PC-9 (cell line): ENCODE data around the gene SEC24B. TPM values are rescaled to one million over a fixed set of nuclear protein-coding genes. Genes with fewer than 3 reads are reported as not detected.
"Not testable (repeated sequence)": the region's sequence is repeated elsewhere in the genome, so short reads cannot be mapped to it uniquely, and the experiment has no call there.

Source experiments
- BruUV-seq: library from RNA; stranded (reverse); fragments of 400-500 nt; replicated peaks from 2 replicates; lab custom pipeline; 2021; lab: Mats Ljungman, UMichigan
- CTCF ChIA-PET: fragments of 300-600 bp; sonication (Branson Sonifier 250); formaldehyde crosslinking; loops from one replicate; lab custom pipeline; 2022; ENCODE audit warnings: antibody characterized with exemption; lab: Charles Lee
- POLR2A ChIA-PET: fragments of 300-600 bp; sonication (Branson Sonifier 250); formaldehyde crosslinking; loops from one replicate; lab custom pipeline; 2022; ENCODE audit warnings: antibody characterized with exemption; ENCODE audit not compliant: unreplicated experiment; lab: Charles Lee
- DNase-seq, 2 experiments: peaks; one replicate each; pipeline versions ENCODE4 v3.0.0 to v3.0.0-alpha.2; 2015 to 2022; ENCODE audit warnings: mixed read lengths in 1 of 2
- H2AFZ ChIP-seq: fragments of 200-600 bp; sonication (generic); 2 replicates; pipeline ENCODE4 v1.8.1; 2017; ENCODE audit warnings: antibody characterized with exemption
- H3F3A ChIP-seq: fragments of 200-600 bp; sonication (generic); 2 replicates; pipeline ENCODE4 v1.8.1; 2017; ENCODE audit warnings: antibody characterized with exemption, mild to moderate bottlenecking, low read depth; ENCODE audit not compliant: insufficient read depth
- H3K27ac ChIP-seq: fragments of 200-600 bp; sonication (generic); 2 replicates; pipeline ENCODE4 v1.6.1; 2016; ENCODE audit warnings: mixed run types
- H3K27me3 ChIP-seq: fragments of 200-600 bp; sonication (generic); 2 replicates; pipeline ENCODE4 v1.6.1; 2016; ENCODE audit warnings: low read depth, mixed run types; ENCODE audit not compliant: insufficient read depth
- H3K36me3 ChIP-seq: fragments of 200-600 bp; sonication (generic); 2 replicates; pipeline ENCODE4 v1.6.1; 2016; ENCODE audit warnings: low read depth, mixed run types
- H3K4me1 ChIP-seq: fragments of 200-600 bp; sonication (generic); replicated peaks from 2 replicates; pipeline ENCODE4 v1.6.1; 2016; ENCODE audit warnings: mixed run types; ENCODE audit not compliant: insufficient read depth
- H3K4me2 ChIP-seq: fragments of 200-600 bp; sonication (generic); 2 replicates; pipeline ENCODE4 v1.6.1; 2017; ENCODE audit warnings: mixed run types
- H3K4me3 ChIP-seq: fragments of 200-600 bp; sonication (generic); 2 replicates; pipeline ENCODE4 v1.6.1; 2016; ENCODE audit warnings: mixed run types
- H3K79me2 ChIP-seq: fragments of 200-600 bp; sonication (generic); 2 replicates; pipeline ENCODE4 v1.6.1; 2017; ENCODE audit warnings: low read depth, mixed run types
- H3K9me2 ChIP-seq: fragments of 200-600 bp; sonication (generic); 2 replicates; pipeline ENCODE4 v1.8.1; 2017; ENCODE audit warnings: mild to moderate bottlenecking; ENCODE audit not compliant: insufficient read depth
- H3K9me3 ChIP-seq: fragments of 200-600 bp; sonication (generic); 2 replicates; pipeline ENCODE4 v1.8.1; 2016; ENCODE audit warnings: low read depth; ENCODE audit not compliant: insufficient read depth
- H4K20me1 ChIP-seq: fragments of 200-600 bp; sonication (generic); 2 replicates; pipeline ENCODE4 v1.8.1; 2017; ENCODE audit not compliant: insufficient read depth
- EZH2 ChIP-seq: fragments of 200-600 bp; sonication (generic); IDR thresholded peaks from 2 replicates; pipeline ENCODE4 v1.8.0; 2017; ENCODE audit warnings: antibody characterized with exemption, low read depth
- intact Hi-C: fragments of 100-400 bp; cut with micrococcal nuclease; formaldehyde crosslinking; loops from one replicate; pipeline ENCODE4 v1.10.0; 2022; ENCODE audit not compliant: unreplicated experiment
- total RNA-seq: library from RNA; stranded (reverse); gene quantifications from 2 replicates; pipeline ENCODE4 v1.2.3, GENCODE V29; 2021
- TF ChIP-seq, protein P1 (sequence below): fragments of 200-600 bp; sonication (generic); conservative IDR thresholded peaks from 2 replicates; pipeline ENCODE4 v1.6.1; 2017; ENCODE audit warnings: mixed run types, antibody characterized with exemption, mild to moderate bottlenecking, moderate library complexity

SEC24B gene
- total RNA-seq, 1 experiment from 2014 or later, result 21.7 TPM

- Histone ChIP-seq H3K9me2 (no peaks in the 10 kb centered on the region), H3K79me2 (no peaks in the 10 kb centered on the region), H2AFZ (no peak overlapping the region), H3K4me2 (no peak overlapping the region), H3K9me3 (no peaks in the 10 kb centered on the region), H3K27ac (no peak overlapping the region), H3K36me3 (no peaks in the 10 kb centered on the region), H3K4me3 (no peak overlapping the region), H3F3A (no peaks in the 10 kb centered on the region), H3K27me3 (no peaks in the 10 kb centered on the region), H4K20me1 (no peaks in the 10 kb centered on the region), H3K4me1 (no peaks in the 10 kb centered on the region)
- BruUV-seq, result no TSS peak
- intact Hi-C loops, result no loop called here
- POLR2A ChIA-PET, result no interaction called here
- DNase-seq, result no peak
- CTCF ChIA-PET, result interaction anchor here (0.6 kb wide), 1 partner anchor 12 kb away, joined by 9 read pairs; no protein-coding TSS in a partner anchor
- no peak for TF ChIP-seq EZH2
- TF ChIP-seq, protein P1, sequence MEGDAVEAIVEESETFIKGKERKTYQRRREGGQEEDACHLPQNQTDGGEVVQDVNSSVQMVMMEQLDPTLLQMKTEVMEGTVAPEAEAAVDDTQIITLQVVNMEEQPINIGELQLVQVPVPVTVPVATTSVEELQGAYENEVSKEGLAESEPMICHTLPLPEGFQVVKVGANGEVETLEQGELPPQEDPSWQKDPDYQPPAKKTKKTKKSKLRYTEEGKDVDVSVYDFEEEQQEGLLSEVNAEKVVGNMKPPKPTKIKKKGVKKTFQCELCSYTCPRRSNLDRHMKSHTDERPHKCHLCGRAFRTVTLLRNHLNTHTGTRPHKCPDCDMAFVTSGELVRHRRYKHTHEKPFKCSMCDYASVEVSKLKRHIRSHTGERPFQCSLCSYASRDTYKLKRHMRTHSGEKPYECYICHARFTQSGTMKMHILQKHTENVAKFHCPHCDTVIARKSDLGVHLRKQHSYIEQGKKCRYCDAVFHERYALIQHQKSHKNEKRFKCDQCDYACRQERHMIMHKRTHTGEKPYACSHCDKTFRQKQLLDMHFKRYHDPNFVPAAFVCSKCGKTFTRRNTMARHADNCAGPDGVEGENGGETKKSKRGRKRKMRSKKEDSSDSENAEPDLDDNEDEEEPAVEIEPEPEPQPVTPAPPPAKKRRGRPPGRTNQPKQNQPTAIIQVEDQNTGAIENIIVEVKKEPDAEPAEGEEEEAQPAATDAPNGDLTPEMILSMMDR, result no peak
Measured at GRCh38 chr4:109578846-109579245, 145.2 kb downstream of the SEC24B start.

DNA sequence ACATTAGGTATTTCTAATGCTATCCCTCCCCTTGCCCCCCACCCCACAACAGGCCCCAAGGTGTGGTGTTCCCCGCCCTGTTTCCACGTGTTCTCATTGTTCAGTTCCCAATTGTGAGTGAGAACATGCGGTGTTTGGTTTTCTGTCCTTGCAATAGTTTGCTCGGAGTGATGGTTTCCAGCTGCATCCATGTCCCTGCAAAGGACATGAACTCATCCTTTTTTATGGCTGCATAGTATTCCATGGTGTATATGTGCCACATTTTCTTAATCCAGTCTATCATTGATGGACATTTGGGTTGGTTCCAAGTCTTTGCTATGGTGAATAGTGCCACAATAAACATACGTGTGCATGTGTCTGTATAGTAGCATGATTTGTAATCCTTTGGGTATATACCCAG is 146.4 kb downstream of the SEC24B start:
- H3K4me3 ChIP-seq, DNase-seq, H3K4me1 ChIP-seq, H3F3A ChIP-seq, BruUV-seq, H3K4me2 ChIP-seq, intact Hi-C loops, H2AFZ ChIP-seq, H3K27ac ChIP-seq, H3K9me3 ChIP-seq, H3K9me2 ChIP-seq, POLR2A ChIA-PET, H4K20me1 ChIP-seq, H3K79me2 ChIP-seq, H3K27me3 ChIP-seq, H3K36me3 ChIP-seq: not testable (repeated sequence)
- CTCF ChIA-PET, result interaction anchor here (0.7 kb wide), 1 partner anchor 1722 kb away, joined by 3 read pairs; no protein-coding TSS in a partner anchor

DNA sequence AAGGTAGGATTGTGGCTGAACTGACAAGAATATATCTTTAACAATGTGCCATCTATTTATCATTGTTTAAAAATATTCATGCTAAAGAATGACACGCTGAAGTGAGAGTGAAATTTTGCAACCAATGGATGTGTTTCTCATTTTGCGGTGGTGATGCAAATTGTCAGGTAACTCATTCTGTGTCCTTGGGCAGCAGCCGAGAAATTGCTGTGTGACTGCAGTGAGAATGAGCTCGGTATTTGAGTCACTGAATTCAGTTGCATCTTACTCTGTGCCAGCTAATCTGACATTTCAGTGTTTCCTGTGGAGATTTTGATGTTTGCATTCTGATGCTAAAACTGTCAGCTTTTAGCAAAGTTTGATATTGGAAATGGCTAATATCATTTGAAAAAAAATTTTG is 154.6 kb downstream of the SEC24B start:
- Histone ChIP-seq H3K4me3 (no peak overlapping the region), H2AFZ (no peak overlapping the region), H3K9me2 (no peaks in the 10 kb centered on the region), H3K4me1 (peaks cover 5% of the 10 kb centered on the region; the same call in 1 of the 2 replicates), H3K9me3 (no peaks in the 10 kb centered on the region), H3F3A (no peaks in the 10 kb centered on the region), H3K79me2 (no peaks in the 10 kb centered on the region), H3K27ac (no peak overlapping the region), H3K27me3 (no peaks in the 10 kb centered on the region), H3K4me2 (no peak overlapping the region), H3K36me3 (no peaks in the 10 kb centered on the region), H4K20me1 (no peaks in the 10 kb centered on the region)
- TF ChIP-seq, protein P1, result no peak
- no peak for TF ChIP-seq EZH2
- BruUV-seq, result no TSS peak
- POLR2A ChIA-PET, result no interaction called here
- DNase-seq, result no peak
- intact Hi-C loops, result no loop called here
- CTCF ChIA-PET, result no interaction called here

- Histone ChIP-seq H3K4me2 (no peak overlapping the region), H3K36me3 (no peaks in the 10 kb centered on the region), H3K27me3 (no peaks in the 10 kb centered on the region), H3K9me2 (no peaks in the 10 kb centered on the region), H3K27ac (no peak overlapping the region), H4K20me1 (no peaks in the 10 kb centered on the region), H3K4me3 (no peak overlapping the region), H3K4me1 (peaks cover 5% of the 10 kb centered on the region; the same call in 1 of the 2 replicates), H3K79me2 (no peaks in the 10 kb centered on the region), H3F3A (no peaks in the 10 kb centered on the region), H2AFZ (no peak overlapping the region), H3K9me3 (no peaks in the 10 kb centered on the region)
- POLR2A ChIA-PET, result interaction anchor here (0.6 to 0.7 kb wide), 2 partner anchors 116 to 135 kb away, joined by 3 to 4 read pairs; no protein-coding TSS in a partner anchor
- DNase-seq, result peak; percentile 26 to 42
- BruUV-seq, result no TSS peak
- intact Hi-C loops, result no loop called here
- CTCF ChIA-PET, result no interaction called here
- TF ChIP-seq, protein P1, result no peak
- TF ChIP-seq EZH2, result no peak
Measured at GRCh38 chr4:109589119-109589518, 155.5 kb downstream of the SEC24B start.
